H1 (cell line): ENCODE results near the gene TMPRSS2.

Experiments used
- CHD1 ChIP-seq: IDR thresholded peaks from 2 replicates; pipeline ENCODE4 v1.6.1; 2012; ENCODE audit warnings: low read depth, low read length, improper control_type of control experiment
- RBBP5 ChIP-seq: IDR thresholded peaks from 2 replicates; pipeline ENCODE4 v1.7.1; 2012; ENCODE audit warnings: low read depth, mild to moderate bottlenecking, inconsistent platforms, low read length, moderate library complexity, borderline replicate concordance
- TF ChIP-seq, protein P1 (sequence below), 3 experiments: IDR thresholded peaks; 1 replicate in 2 of 3; 2 replicates in 1 of 3; pipeline versions ENCODE4 v1.5.1 to v1.6.1; 2011; ENCODE audit warnings: low read length in 3 of 3, mild to moderate bottlenecking in 3 of 3, inconsistent platforms in 2 of 3, low read depth in 1 of 3, moderate library complexity in 1 of 3; ENCODE audit not compliant: insufficient read depth in 1 of 3; ENCODE audit errors: control extremely low read depth in 1 of 3

DNA sequence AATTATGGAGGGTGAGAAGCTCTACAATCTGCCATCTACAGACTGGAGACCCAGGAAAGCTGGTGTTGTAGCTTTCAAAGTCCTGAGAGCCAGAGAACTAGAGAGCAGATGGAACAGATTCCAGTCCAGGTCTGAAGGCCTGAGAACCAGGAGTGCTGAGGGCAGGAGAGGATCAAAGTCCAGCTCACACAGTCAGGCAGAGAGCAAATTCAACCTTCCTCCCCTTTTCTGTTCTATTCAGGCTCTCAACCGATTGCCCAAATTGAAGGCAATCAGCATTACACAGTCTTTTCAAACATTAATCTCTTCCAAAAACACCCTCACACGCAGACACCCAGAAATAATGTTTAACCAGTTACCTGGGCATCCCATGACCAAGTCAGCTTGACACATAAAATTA is 2.5 kb upstream of the TMPRSS2 start:
- TF ChIP-seq, protein P1, sequence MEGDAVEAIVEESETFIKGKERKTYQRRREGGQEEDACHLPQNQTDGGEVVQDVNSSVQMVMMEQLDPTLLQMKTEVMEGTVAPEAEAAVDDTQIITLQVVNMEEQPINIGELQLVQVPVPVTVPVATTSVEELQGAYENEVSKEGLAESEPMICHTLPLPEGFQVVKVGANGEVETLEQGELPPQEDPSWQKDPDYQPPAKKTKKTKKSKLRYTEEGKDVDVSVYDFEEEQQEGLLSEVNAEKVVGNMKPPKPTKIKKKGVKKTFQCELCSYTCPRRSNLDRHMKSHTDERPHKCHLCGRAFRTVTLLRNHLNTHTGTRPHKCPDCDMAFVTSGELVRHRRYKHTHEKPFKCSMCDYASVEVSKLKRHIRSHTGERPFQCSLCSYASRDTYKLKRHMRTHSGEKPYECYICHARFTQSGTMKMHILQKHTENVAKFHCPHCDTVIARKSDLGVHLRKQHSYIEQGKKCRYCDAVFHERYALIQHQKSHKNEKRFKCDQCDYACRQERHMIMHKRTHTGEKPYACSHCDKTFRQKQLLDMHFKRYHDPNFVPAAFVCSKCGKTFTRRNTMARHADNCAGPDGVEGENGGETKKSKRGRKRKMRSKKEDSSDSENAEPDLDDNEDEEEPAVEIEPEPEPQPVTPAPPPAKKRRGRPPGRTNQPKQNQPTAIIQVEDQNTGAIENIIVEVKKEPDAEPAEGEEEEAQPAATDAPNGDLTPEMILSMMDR (IDR thresholded peaks at IDR 0.05; ENCODE audit: control extremely low read depth in 1 of 3, insufficient read depth in 1 of 3, low read depth in 1 of 3, low read length in 3 of 3): no peak
- TF ChIP-seq RBBP5: no peak
- no peak for TF ChIP-seq CHD1
